DND-41 (cell line): ENCODE data around the gene AFAP1.

ENCODE experiments used
- ATAC-seq: fragments of 200-7000 bp; cut with Tn5 transposase; 3 replicates; pipeline ENCODE4 v1.9.1; 2021; ENCODE audit warnings: low read depth; ENCODE audit not compliant: insufficient read depth
- DNase-seq: peaks from one replicate; pipeline ENCODE4 v3.0.0-alpha.2; 2020
- H2AFZ ChIP-seq: 2 replicates; pipeline ENCODE4 v1.6.0; 2012; ENCODE audit warnings: low read depth, low read length
- H3K27ac ChIP-seq: 2 replicates; pipeline ENCODE4 v1.5.1; 2012; ENCODE audit warnings: low read length, inconsistent platforms
- H3K27me3 ChIP-seq: fragments of 200-600 bp; sonication (generic); 2 replicates; pipeline ENCODE4 v1.6.0; 2012; ENCODE audit warnings: low read length, mild to moderate bottlenecking, inconsistent platforms; ENCODE audit not compliant: insufficient read depth, poor library complexity
- H3K36me3 ChIP-seq: 2 replicates; pipeline ENCODE4 v1.5.1; 2012; ENCODE audit warnings: low read length, inconsistent platforms; ENCODE audit not compliant: insufficient read depth
- H3K4me1 ChIP-seq: 2 replicates; pipeline ENCODE4 v1.5.1; 2012; ENCODE audit warnings: mild to moderate bottlenecking, low read length; ENCODE audit not compliant: insufficient read depth
- H3K4me2 ChIP-seq: 2 replicates; pipeline ENCODE4 v1.6.0; 2012; ENCODE audit warnings: mild to moderate bottlenecking, moderate library complexity, low read length, inconsistent platforms; ENCODE audit not compliant: insufficient read depth
- H3K4me3 ChIP-seq, 2 experiments: fragments of 200-600 bp in 1 of 2; shearing (Covaris generic) in 1 of 2; 2 replicates each; pipeline ENCODE4 v1.5.1; 2012 to 2016; ENCODE audit warnings: inconsistent platforms in 2 of 2, low read length in 2 of 2, mild to moderate bottlenecking in 2 of 2, low read depth in 1 of 2, moderate library complexity in 1 of 2
- H3K79me2 ChIP-seq: 2 replicates; pipeline ENCODE4 v1.6.0; 2012; ENCODE audit warnings: low read length, inconsistent platforms; ENCODE audit not compliant: insufficient read depth
- H3K9ac ChIP-seq: 2 replicates; pipeline ENCODE4 v1.6.0; 2012; ENCODE audit warnings: low read depth, mild to moderate bottlenecking, inconsistent platforms, low read length, moderate library complexity
- H3K9me3 ChIP-seq: 2 replicates; pipeline ENCODE4 v1.5.1; 2012; ENCODE audit warnings: low read length, moderate library complexity, mild to moderate bottlenecking, inconsistent platforms; ENCODE audit not compliant: insufficient read depth, severe bottlenecking
- H4K20me1 ChIP-seq: 2 replicates; pipeline ENCODE4 v1.6.0; 2012; ENCODE audit warnings: low read length; ENCODE audit not compliant: insufficient read depth
- CTCF ChIP-seq: IDR thresholded peaks from 2 replicates; pipeline ENCODE4 v1.5.1; 2012; ENCODE audit warnings: borderline replicate concordance, low read length, moderate library complexity, mild to moderate bottlenecking; ENCODE audit not compliant: poor library complexity, severe bottlenecking; ENCODE audit errors: extremely low read depth
- EZH2 ChIP-seq: IDR thresholded peaks from 3 replicates; pipeline ENCODE4 v1.6.1; 2012; ENCODE audit warnings: borderline replicate concordance, low read depth, mild to moderate bottlenecking, moderate library complexity, low read length, inconsistent platforms; ENCODE audit not compliant: severe bottlenecking

Gene AFAP1

GRCh38 chr4:7790023-7790422 lies 149.6 kb downstream of the AFAP1 start:
- Histone ChIP-seq H3K36me3 (no peaks in the 10 kb centered on the region), H3K9me3 (no peaks in the 10 kb centered on the region), H3K79me2 (no peaks in the 10 kb centered on the region), H3K4me2 (no peak overlapping the region), H3K27me3 (peaks cover 13% of the 10 kb centered on the region), H2AFZ (no peak overlapping the region), H3K9ac (no peak overlapping the region), H3K4me1 (no peaks in the 10 kb centered on the region), H3K27ac (no peak overlapping the region), H3K4me3 (no peak overlapping the region), H4K20me1 (no peaks in the 10 kb centered on the region)
- DNase-seq = no peak
- no peak for TF ChIP-seq CTCF
- no peak for TF ChIP-seq EZH2
- no peak for ATAC-seq

- H3K27me3 ChIP-seq = peaks cover 13% of the 10 kb centered on the region
- no peaks in the 10 kb centered on the region for H3K79me2 ChIP-seq
- H3K36me3 ChIP-seq = no peaks in the 10 kb centered on the region
- no peaks in the 10 kb centered on the region for H3K9me3 ChIP-seq
- H4K20me1 ChIP-seq = no peaks in the 10 kb centered on the region
- ATAC-seq (no peak), DNase-seq (no peak)
- no peak overlapping the region for H3K4me3 ChIP-seq
- no peak overlapping the region for H3K27ac ChIP-seq
- no peak overlapping the region for H3K4me2 ChIP-seq
- TF ChIP-seq EZH2 (no peak), CTCF (no peak)
- H3K9ac ChIP-seq = no peak overlapping the region
- H3K4me1 ChIP-seq = no peaks in the 10 kb centered on the region
- H2AFZ ChIP-seq = no peak overlapping the region
Measured at GRCh38 chr4:7788694-7789425, 150.8 kb downstream of the AFAP1 start.

GRCh38 chr4:7788193-7788592 lies 151.5 kb downstream of the AFAP1 start:
- ATAC-seq = no peak
- H3K9ac ChIP-seq = no peak overlapping the region
- DNase-seq = no peak
- H3K79me2 ChIP-seq = no peaks in the 10 kb centered on the region
- H3K4me3 ChIP-seq = no peak overlapping the region
- H4K20me1 ChIP-seq = no peaks in the 10 kb centered on the region
- no peaks in the 10 kb centered on the region for H3K4me1 ChIP-seq
- H2AFZ ChIP-seq = no peak overlapping the region
- no peaks in the 10 kb centered on the region for H3K36me3 ChIP-seq
- no peaks in the 10 kb centered on the region for H3K9me3 ChIP-seq
- H3K4me2 ChIP-seq = no peak overlapping the region
- peaks cover 10% of the 10 kb centered on the region for H3K27me3 ChIP-seq
- H3K27ac ChIP-seq = no peak overlapping the region
- no peak for TF ChIP-seq CTCF
- no peak for TF ChIP-seq EZH2

- DNase-seq (no peak), ATAC-seq (no peak)
- Histone ChIP-seq H3K79me2 (no peaks in the 10 kb centered on the region), H3K4me2 (no peak overlapping the region), H3K9me3 (no peaks in the 10 kb centered on the region), H2AFZ (no peak overlapping the region), H3K27me3 (peaks cover 8% of the 10 kb centered on the region), H4K20me1 (no peaks in the 10 kb centered on the region), H3K36me3 (no peaks in the 10 kb centered on the region), H3K4me1 (no peaks in the 10 kb centered on the region), H3K9ac (no peak overlapping the region), H3K27ac (no peak overlapping the region), H3K4me3 (no peak overlapping the region)
- TF ChIP-seq CTCF (no peak), EZH2 (no peak)
Measured at GRCh38 chr4:7787681-7788141, 151.9 kb downstream of the AFAP1 start.
